Measurements from ENCODE around the gene CABYR. TPM values are rescaled to one million over a fixed set of nuclear protein-coding genes. Genes with fewer than 3 reads are reported as not detected.

The CABYR gene
- total and polyA plus RNA-seq, 8 donors, result 1.1 to 7.3 (median 4.6) TPM

GRCh38 chr18:24177499-24178133 lies 38.8 kb downstream of the CABYR start:
- Histone ChIP-seq H3K9me3 (no peaks in the 10 kb centered on the region), H3K4me1 (no peaks in the 10 kb centered on the region), H3K27me3 (no peaks in the 10 kb centered on the region), H3K4me3 (no peak overlapping the region), H3K36me3 (peaks cover 0 to 16% of the 10 kb centered on the region in 2 donors), H3K27ac (no peak overlapping the region)
- ATAC-seq (no peak), DNase-seq (no peak)
- no peak for TF ChIP-seq CTCF (IDR thresholded peaks at IDR 0.05)
- intact Hi-C loops (cut with DNase I), result no loop called here

GRCh38 chr18:24180048-24180447 lies 41.2 kb downstream of the CABYR start:
- H3K4me3 ChIP-seq, result no peak overlapping the region
- H3K36me3 ChIP-seq, result peaks cover 0 to 6% of the 10 kb centered on the region in 2 donors
- no peaks in the 10 kb centered on the region for H3K4me1 ChIP-seq
- ATAC-seq, result no peak
- intact Hi-C loops (cut with DNase I), result no loop called here
- DNase-seq, result no peak
- H3K27ac ChIP-seq, result no peak overlapping the region
- TF ChIP-seq CTCF (IDR thresholded peaks at IDR 0.05), result no peak
- no peaks in the 10 kb centered on the region for H3K9me3 ChIP-seq
- H3K27me3 ChIP-seq, result no peaks in the 10 kb centered on the region

GRCh38 chr18:24181806-24182205 lies 42.9 kb downstream of the CABYR start:
- no peak for DNase-seq
- no peaks in the 10 kb centered on the region for H3K27me3 ChIP-seq
- no peak overlapping the region for H3K4me3 ChIP-seq
- ATAC-seq, result no peak
- intact Hi-C loops (cut with DNase I), result no loop called here
- peaks cover 0 to 6% of the 10 kb centered on the region in 2 donors for H3K36me3 ChIP-seq
- no peak for TF ChIP-seq CTCF (IDR thresholded peaks at IDR 0.05)
- no peaks in the 10 kb centered on the region for H3K9me3 ChIP-seq
- H3K27ac ChIP-seq, result no peak overlapping the region
- H3K4me1 ChIP-seq, result peaks cover 0 to under 1% of the 10 kb centered on the region in 2 donors

GRCh38 chr18:24185805-24186204 lies 46.9 kb downstream of the CABYR start:
- H3K27me3 ChIP-seq, result no peaks in the 10 kb centered on the region
- H3K9me3 ChIP-seq, result no peaks in the 10 kb centered on the region
- DNase-seq (no peak), ATAC-seq (no peak)
- no peak overlapping the region for H3K27ac ChIP-seq
- peaks cover 0 to 9% of the 10 kb centered on the region in 2 donors for H3K4me1 ChIP-seq
- no peak for TF ChIP-seq CTCF (IDR thresholded peaks at IDR 0.05)
- peaks cover 0 to 3% of the 10 kb centered on the region in 2 donors for H3K36me3 ChIP-seq
- intact Hi-C loops (cut with DNase I), result no loop called here
- no peak overlapping the region for H3K4me3 ChIP-seq

GRCh38 chr18:24187049-24187448 lies 48.2 kb downstream of the CABYR start:
- no peaks in the 10 kb centered on the region for H3K27me3 ChIP-seq
- no peak overlapping the region for H3K4me3 ChIP-seq
- no peaks in the 10 kb centered on the region for H3K36me3 ChIP-seq
- ATAC-seq (no peak), DNase-seq (no peak)
- intact Hi-C loops (cut with DNase I), result no loop called here
- TF ChIP-seq CTCF (IDR thresholded peaks at IDR 0.05), result no peak
- H3K27ac ChIP-seq, result no peak overlapping the region
- no peaks in the 10 kb centered on the region for H3K9me3 ChIP-seq
- peaks cover 0 to 9% of the 10 kb centered on the region in 2 donors for H3K4me1 ChIP-seq
